Measurements from ENCODE around the gene OLFML2A.

DNA sequence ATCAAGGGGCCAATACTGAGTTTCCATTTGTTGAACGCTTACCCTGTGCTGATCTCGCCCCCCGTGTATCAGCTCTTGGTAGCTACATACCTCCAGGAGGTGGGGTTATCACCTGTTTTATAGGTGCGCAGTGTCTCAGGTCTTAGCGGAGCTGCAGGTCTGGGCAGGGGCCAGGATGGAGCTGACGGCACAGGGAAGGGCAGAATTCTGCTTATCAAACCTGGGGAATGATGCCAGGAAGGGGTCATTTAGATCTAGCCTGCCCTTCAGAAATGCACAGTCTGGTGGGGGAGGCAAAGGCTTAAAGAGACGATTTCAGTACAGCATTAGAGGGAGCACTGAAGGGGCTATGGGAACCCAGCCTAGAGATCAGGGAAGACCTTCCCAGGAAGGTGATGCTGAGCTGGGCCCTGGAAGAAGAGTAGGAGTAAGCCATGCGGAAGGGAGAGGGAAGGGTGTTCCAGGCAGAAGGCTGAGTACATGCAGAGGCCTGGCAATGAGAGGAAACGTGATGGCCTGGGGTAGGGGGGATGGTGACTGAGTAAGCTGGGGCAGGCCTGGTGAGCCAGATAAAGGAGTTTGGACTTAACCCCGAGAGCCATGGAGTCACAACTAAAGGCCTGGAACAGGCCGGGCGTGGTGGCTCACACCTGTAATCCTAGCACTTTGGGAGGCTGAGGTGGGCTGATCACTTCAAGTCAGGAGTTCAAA is 31.5 kb downstream of the OLFML2A start:
- TF ChIP-seq, protein P1, sequence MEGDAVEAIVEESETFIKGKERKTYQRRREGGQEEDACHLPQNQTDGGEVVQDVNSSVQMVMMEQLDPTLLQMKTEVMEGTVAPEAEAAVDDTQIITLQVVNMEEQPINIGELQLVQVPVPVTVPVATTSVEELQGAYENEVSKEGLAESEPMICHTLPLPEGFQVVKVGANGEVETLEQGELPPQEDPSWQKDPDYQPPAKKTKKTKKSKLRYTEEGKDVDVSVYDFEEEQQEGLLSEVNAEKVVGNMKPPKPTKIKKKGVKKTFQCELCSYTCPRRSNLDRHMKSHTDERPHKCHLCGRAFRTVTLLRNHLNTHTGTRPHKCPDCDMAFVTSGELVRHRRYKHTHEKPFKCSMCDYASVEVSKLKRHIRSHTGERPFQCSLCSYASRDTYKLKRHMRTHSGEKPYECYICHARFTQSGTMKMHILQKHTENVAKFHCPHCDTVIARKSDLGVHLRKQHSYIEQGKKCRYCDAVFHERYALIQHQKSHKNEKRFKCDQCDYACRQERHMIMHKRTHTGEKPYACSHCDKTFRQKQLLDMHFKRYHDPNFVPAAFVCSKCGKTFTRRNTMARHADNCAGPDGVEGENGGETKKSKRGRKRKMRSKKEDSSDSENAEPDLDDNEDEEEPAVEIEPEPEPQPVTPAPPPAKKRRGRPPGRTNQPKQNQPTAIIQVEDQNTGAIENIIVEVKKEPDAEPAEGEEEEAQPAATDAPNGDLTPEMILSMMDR (IDR thresholded peaks at IDR 0.05) = no peak
- TF ChIP-seq POLR2A (IDR thresholded peaks at IDR 0.05; ENCODE audit: low read depth) (no peak), POLR2AphosphoS5 (IDR thresholded peaks at IDR 0.05) (no peak), EP300 (IDR thresholded peaks at IDR 0.05) (no peak)

All from esophagus muscularis mucosa (tissue), 4 donors.